Thyroid gland (tissue), 4 donors: ENCODE data around the gene LGI2. TPM values are rescaled to one million over a fixed set of nuclear protein-coding genes. Genes with fewer than 3 reads are reported as not detected.

Experiments used
- DNase-seq, 2 donors: peaks; one replicate each; pipeline ENCODE4 v3.0.0-alpha.2; 2019
- H3K27ac ChIP-seq, 3 donors: fragments of 200-600 bp; sonication (generic); 1 replicate in 2 of 3; 2 replicates in 1 of 3; pipeline ENCODE4 v1.5.1; 2016 to 2019; ENCODE audit warnings: mild to moderate bottlenecking in 1 of 3, moderate library complexity in 1 of 3
- H3K27me3 ChIP-seq: fragments of 200-600 bp; sonication (generic); one replicate; pipeline ENCODE4 v1.5.1; 2019
- H3K36me3 ChIP-seq, 2 donors: fragments of 200-600 bp; sonication (generic); one replicate each; pipeline ENCODE4 v1.5.1; 2016 to 2019
- H3K4me1 ChIP-seq, 2 donors: fragments of 200-600 bp; sonication (generic); one replicate each; pipeline ENCODE4 v1.5.1; 2017 to 2019
- H3K4me3 ChIP-seq, 3 donors: fragments of 200-600 bp; sonication (generic); replicated peaks in 1 of 3; 1 replicate in 2 of 3; 2 replicates in 1 of 3; pipeline ENCODE4 v1.5.1; 2016; ENCODE audit warnings: mild to moderate bottlenecking in 1 of 3
- H3K9me3 ChIP-seq: fragments of 200-600 bp; sonication (generic); one replicate; pipeline ENCODE4 v1.5.1; 2017
- CTCF ChIP-seq, 6 experiments: fragments of 200-600 bp in 3 of 6; fragments of 450-650 bp in 3 of 6; sonication (generic) in 3 of 6; IDR thresholded peaks; one replicate each; pipeline ENCODE4 v1.5.1; 2016 to 2019; ENCODE audit warnings: antibody characterized with exemption in 6 of 6, mild to moderate bottlenecking in 2 of 6, inconsistent platforms in 1 of 6, moderate library complexity in 1 of 6
- POLR2A ChIP-seq, 2 donors: fragments of 450-650 bp; IDR thresholded peaks; one replicate each; pipeline ENCODE4 v1.6.1; 2017; ENCODE audit warnings: antibody characterized with exemption in 2 of 2, mild to moderate bottlenecking in 2 of 2, moderate library complexity in 1 of 2
- WGBS, 2 donors: methylation state at CpG; one replicate each; pipeline ENCODE4 v1.1.5; 2017; 5-methylcytosine and 5-hydroxymethylcytosine counted together
- intact Hi-C: fragments of 100-400 bp; cut with DNase I; formaldehyde crosslinking; loops from one replicate; pipeline ENCODE4 v1.15.1; 2023
- total RNA-seq, 4 donors: library from RNA; depleted of rRNA; stranded (reverse); fragments of >200 nt; gene quantifications; one replicate each; pipeline ENCODE4 v1.2.3, GENCODE V29; 2016

LGI2 gene
- total RNA-seq, result 1 to 10 TPM in 3 of 4 donors, under 1 TPM in 1; 0.45 to 3.7 (median 2.2) TPM

DNA sequence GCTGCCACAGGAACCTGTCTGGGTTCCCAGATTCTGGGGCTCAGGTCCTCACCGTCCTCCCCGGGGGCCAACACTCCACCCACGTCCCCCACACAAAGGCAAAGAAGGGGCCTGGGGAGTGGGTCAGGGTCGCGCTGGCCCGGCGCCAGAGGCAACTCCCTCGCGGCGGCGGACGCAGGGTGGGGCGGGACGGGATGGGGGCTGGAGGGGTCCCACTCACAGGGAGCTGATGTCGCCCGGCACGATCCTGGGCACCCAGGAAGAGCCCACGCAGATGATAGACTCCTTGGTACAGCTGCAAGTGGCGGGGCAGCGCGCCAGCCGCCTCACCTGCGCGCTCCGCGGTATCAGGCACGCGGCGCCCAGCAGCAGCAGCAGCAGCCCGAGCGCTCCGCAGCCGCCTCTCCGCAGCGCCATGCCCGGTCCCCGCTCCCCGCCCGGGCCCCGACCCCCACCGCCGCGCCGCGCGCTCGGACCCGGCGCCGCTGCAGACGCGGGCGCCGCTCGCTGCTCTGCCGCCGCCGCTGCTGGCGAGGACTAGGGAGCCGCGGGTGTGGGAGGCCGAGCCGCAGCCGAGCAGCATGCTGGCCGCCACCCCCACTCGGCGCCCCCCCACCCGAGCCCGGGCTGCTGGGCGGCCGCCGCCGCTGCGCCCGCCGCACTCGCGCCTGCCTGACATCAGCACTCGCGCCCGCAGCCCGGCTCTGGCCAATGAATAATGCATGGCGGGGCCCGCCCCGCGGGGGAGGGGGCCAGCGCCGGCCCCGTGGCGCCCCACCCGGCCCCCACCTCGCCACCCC lies at the start of gene LGI2:
Gene LGI2 (minus strand): TSS at position 670 of the 800 bp plus-strand sequence. CDS start 253 bp downstream, at position 417.
- no peaks in the 10 kb centered on the region for H3K9me3 ChIP-seq
- TF ChIP-seq POLR2A (IDR thresholded peaks at IDR 0.05) (no peak), CTCF (IDR thresholded peaks at IDR 0.05) (no peak)
- no peaks in the 10 kb centered on the region for H3K36me3 ChIP-seq
- 0% methylated on average over 3 of the region's 92 CpGs; no CpG with 5 or more reads in 1 of the 2 donors for WGBS, 2 donors
- H3K4me1 ChIP-seq, result peaks cover 10 to 11% of the 10 kb centered on the region in 2 donors
- H3K27me3 ChIP-seq, result no peaks in the 10 kb centered on the region
- peak within 1 kb of the TSS; percentile 14 to 41 (median 30) for H3K4me3 ChIP-seq
- no peak within 1 kb of the TSS for H3K27ac ChIP-seq
- peak; percentile 58 to 60 for DNase-seq
- intact Hi-C loops, result no loop called here

DNA sequence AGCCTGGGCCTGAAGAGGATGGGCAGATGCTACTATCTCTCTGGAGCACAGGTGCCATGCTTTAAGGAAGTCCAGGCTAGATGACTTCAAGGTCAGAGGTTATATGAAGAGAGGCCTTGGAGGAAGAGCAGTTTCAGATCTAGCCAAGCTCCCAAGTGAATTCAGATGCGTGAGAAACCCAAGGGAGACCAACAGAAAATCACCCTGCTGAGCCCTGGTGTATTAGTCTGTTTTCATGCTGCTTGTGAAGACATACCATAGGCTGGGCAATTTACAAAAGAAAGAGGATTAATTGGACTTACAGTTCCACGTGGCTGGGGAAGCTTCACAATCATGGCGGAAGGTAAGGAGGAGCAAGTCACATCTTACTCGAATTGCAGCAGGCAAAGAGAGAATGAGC lies 47.8 kb upstream of the LGI2 start:
- H3K4me1 ChIP-seq, result peaks cover 11 to 26% of the 10 kb centered on the region in 2 donors
- no peak for TF ChIP-seq CTCF (IDR thresholded peaks at IDR 0.05)
- no peak for TF ChIP-seq POLR2A (IDR thresholded peaks at IDR 0.05)
- H3K9me3 ChIP-seq, result no peaks in the 10 kb centered on the region
- no peaks in the 10 kb centered on the region for H3K36me3 ChIP-seq
- intact Hi-C loops, result no loop called here
- DNase-seq, result no peak
- no peak overlapping the region for H3K4me3 ChIP-seq
- no peaks in the 10 kb centered on the region for H3K27me3 ChIP-seq
- 93% methylated on average over 4 of the region's 4 CpGs for WGBS, 2 donors
- no peak overlapping the region for H3K27ac ChIP-seq

GRCh38 chr4:25076625-25077398 lies 46.1 kb upstream of the LGI2 start:
- H3K27me3 ChIP-seq, result no peaks in the 10 kb centered on the region
- H3K9me3 ChIP-seq, result no peaks in the 10 kb centered on the region
- H3K27ac ChIP-seq, result peak overlapping the region; percentile 51 to 97 (median 85)
- no peaks in the 10 kb centered on the region for H3K36me3 ChIP-seq
- intact Hi-C loops, result no loop called here
- H3K4me1 ChIP-seq, result peaks cover 11 to 26% of the 10 kb centered on the region in 2 donors
- TF ChIP-seq POLR2A (IDR thresholded peaks at IDR 0.05), result no peak
- TF ChIP-seq CTCF (IDR thresholded peaks at IDR 0.05), result no peak
- 60 to 64% methylated on average over 3 of the region's 3 CpGs for WGBS, 2 donors
- DNase-seq, result no peak
- no peak overlapping the region for H3K4me3 ChIP-seq

DNA sequence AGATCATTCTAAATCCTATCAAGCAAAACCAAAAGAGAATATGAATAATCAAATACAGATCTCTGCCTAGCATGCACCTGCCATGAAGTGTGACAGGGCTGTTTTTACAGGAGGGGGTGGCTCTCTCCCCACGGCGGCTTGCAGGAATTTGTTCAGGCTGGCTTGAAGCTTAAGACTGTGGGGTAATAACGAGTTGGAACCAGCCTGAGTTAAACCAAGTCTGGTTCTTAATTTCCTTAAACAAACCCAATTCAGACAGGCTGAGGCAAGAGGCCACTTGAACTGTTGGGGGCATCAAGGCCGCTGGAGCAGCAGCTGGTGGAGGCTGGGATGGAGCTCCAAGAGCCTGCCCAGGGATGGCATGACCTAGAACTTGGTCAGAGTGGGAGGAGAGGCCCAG lies 45.1 kb upstream of the LGI2 start:
- DNase-seq, result peak; percentile 88 to 91

More for the DNA sequence above, 45.1 kb upstream of the LGI2 start:
- Histone ChIP-seq H3K27ac (peak overlapping the region; percentile 53 to 98 (median 85)), H3K36me3 (no peaks in the 10 kb centered on the region), H3K4me1 (peaks cover 11 to 26% of the 10 kb centered on the region in 2 donors), H3K4me3 (no peak overlapping the region), H3K27me3 (no peaks in the 10 kb centered on the region), H3K9me3 (no peaks in the 10 kb centered on the region)
- WGBS, 2 donors, result 18 to 36% methylated on average over 4 of the region's 4 CpGs
- TF ChIP-seq CTCF (IDR thresholded peaks at IDR 0.05) (peak in 1 of 6 experiments; percentile 8), POLR2A (IDR thresholded peaks at IDR 0.05) (no peak)
- intact Hi-C loops, result no loop called here
